IMR-90 (cell line): ENCODE results near the gene POM121. TPM values are rescaled to one million over a fixed set of nuclear protein-coding genes. Genes with fewer than 3 reads are reported as not detected.
"Not testable (repeated sequence)": the region's sequence is repeated elsewhere in the genome, so short reads cannot be mapped to it uniquely, and the experiment has no call there.

ENCODE experiments used
- ATAC-seq: fragments of 200-7000 bp; cut with Tn5 transposase; 2 replicates; pipeline ENCODE4 v1.9.1; 2020; ENCODE audit warnings: low read depth, mild to moderate bottlenecking, moderate library complexity
- BruUV-seq: library from RNA; stranded (reverse); fragments of 400-500 nt; replicated peaks from 2 replicates; lab custom pipeline; 2021; lab: Mats Ljungman, UMichigan
- CTCF ChIA-PET: fragments of 300-600 bp; formaldehyde crosslinking; extraction: SDS; loops from one replicate; lab custom pipeline; 2021; ENCODE audit warnings: antibody characterized with exemption; lab: Yijun Ruan, JAX
- POLR2A ChIA-PET: fragments of 300-600 bp; sonication (Branson Sonifier 250); formaldehyde crosslinking; loops from one replicate; lab custom pipeline; 2022; ENCODE audit warnings: antibody characterized with exemption; ENCODE audit not compliant: unreplicated experiment; lab: Charles Lee
- DNase-seq: peaks from one replicate; pipeline ENCODE4 v3.0.0; 2013
- H2AFZ ChIP-seq: replicated peaks from 2 replicates; pipeline ENCODE3; 2013; ENCODE audit warnings: low read length, mild to moderate bottlenecking; ENCODE audit not compliant: poor library complexity
- H2AK5ac ChIP-seq: 2 replicates; pipeline ENCODE4 v1.6.1; 2013; ENCODE audit warnings: low read depth, low read length, inconsistent platforms
- H2AK9ac ChIP-seq: replicated peaks from 2 replicates; pipeline ENCODE3; 2013; ENCODE audit warnings: mild to moderate bottlenecking, low read depth, low read length, moderate library complexity; ENCODE audit not compliant: poor library complexity
- H2BK120ac ChIP-seq: 2 replicates; pipeline ENCODE4 v1.6.1; 2013; ENCODE audit warnings: low read depth, low read length, inconsistent platforms
- H2BK15ac ChIP-seq: 3 replicates; pipeline ENCODE4 v1.6.1; 2013; ENCODE audit warnings: low read depth, low read length, inconsistent platforms
- H2BK20ac ChIP-seq: 2 replicates; pipeline ENCODE4 v1.6.1; 2013; ENCODE audit warnings: low read depth, mild to moderate bottlenecking, inconsistent platforms, low read length, moderate library complexity
- H2BK5ac ChIP-seq: 2 replicates; pipeline ENCODE4 v1.6.1; 2013; ENCODE audit warnings: mild to moderate bottlenecking, low read depth, low read length, inconsistent platforms; ENCODE audit not compliant: poor library complexity, severe bottlenecking
- H3K14ac ChIP-seq: replicated peaks from 2 replicates; pipeline ENCODE4 v1.6.1; 2013; ENCODE audit warnings: low read depth, low read length, inconsistent platforms
- H3K18ac ChIP-seq: 2 replicates; pipeline ENCODE4 v1.6.1; 2013; ENCODE audit warnings: low read depth, low read length, control low read depth
- H3K23ac ChIP-seq: 2 replicates; pipeline ENCODE4 v1.6.1; 2013; ENCODE audit warnings: low read depth, low read length, inconsistent platforms
- H3K27ac ChIP-seq: 2 replicates; pipeline ENCODE4 v1.5.1; 2013; ENCODE audit warnings: mild to moderate bottlenecking, control low read depth, low read length; ENCODE audit not compliant: insufficient read depth
- H3K27me3 ChIP-seq: 2 replicates; pipeline ENCODE4 v1.6.1; 2013; ENCODE audit warnings: low read length; ENCODE audit not compliant: control insufficient read depth, insufficient read depth
- H3K36me3 ChIP-seq: 2 replicates; pipeline ENCODE4 v1.6.1; 2013; ENCODE audit warnings: low read length, mixed read lengths; ENCODE audit not compliant: control insufficient read depth, insufficient read depth
- H3K4ac ChIP-seq: 2 replicates; pipeline ENCODE4 v1.6.1; 2013; ENCODE audit warnings: low read depth, low read length, inconsistent platforms
- H3K4me1 ChIP-seq: 2 replicates; pipeline ENCODE4 v1.6.1; 2013; ENCODE audit warnings: low read length, mixed read lengths; ENCODE audit not compliant: control insufficient read depth, insufficient read depth
- H3K4me2 ChIP-seq: 2 replicates; pipeline ENCODE4 v1.6.1; 2013; ENCODE audit warnings: low read depth, mild to moderate bottlenecking, control low read depth, low read length, moderate library complexity
- H3K4me3 ChIP-seq: 2 replicates; pipeline ENCODE4 v1.5.1; 2013; ENCODE audit warnings: low read depth, mild to moderate bottlenecking, control low read depth, low read length, moderate library complexity; ENCODE audit not compliant: insufficient read depth
- H3K56ac ChIP-seq: 2 replicates; pipeline ENCODE4 v1.6.1; 2013; ENCODE audit warnings: low read length, inconsistent platforms; ENCODE audit not compliant: insufficient read depth; ENCODE audit errors: extremely low read depth
- H3K79me1 ChIP-seq, 2 experiments: 2 replicates each; pipeline ENCODE4 v1.6.1; 2013; ENCODE audit warnings: low read length in 2 of 2, inconsistent platforms in 1 of 2, low read depth in 1 of 2
- H3K9ac ChIP-seq: 2 replicates; pipeline ENCODE4 v1.6.1; 2013; ENCODE audit warnings: low read depth, low read length, control low read depth
- H3K9me1 ChIP-seq: 2 replicates; pipeline ENCODE4 v1.6.1; 2013; ENCODE audit warnings: low read length, inconsistent platforms; ENCODE audit not compliant: insufficient read depth
- H3K9me3 ChIP-seq: 2 replicates; pipeline ENCODE4 v1.6.1; 2013; ENCODE audit warnings: low read length; ENCODE audit not compliant: control insufficient read depth, insufficient read depth
- H4K20me1 ChIP-seq: 2 replicates; pipeline ENCODE4 v1.6.1; 2013; ENCODE audit warnings: low read length, inconsistent platforms; ENCODE audit not compliant: insufficient read depth
- H4K5ac ChIP-seq: 2 replicates; pipeline ENCODE4 v1.6.1; 2013; ENCODE audit warnings: mild to moderate bottlenecking, low read depth, low read length, control low read depth
- H4K8ac ChIP-seq, 2 experiments: 2 replicates each; pipeline ENCODE4 v1.6.1; 2013; ENCODE audit warnings: low read depth in 2 of 2, low read length in 2 of 2, control low read depth in 1 of 2, inconsistent platforms in 1 of 2
- H4K91ac ChIP-seq: 2 replicates; pipeline ENCODE4 v1.6.1; 2013; ENCODE audit warnings: low read depth, low read length, inconsistent platforms; ENCODE audit not compliant: insufficient read depth
- WGBS, 2 experiments: methylation state at CpG; one replicate each; pipeline versions ENCODE4 v1.1.5 to v1.1.7; 2013; ENCODE audit warnings: missing lambda C conversion rate in 2 of 2; ENCODE audit not compliant: insufficient read length in 1 of 2; ENCODE audit errors: extremely low coverage in 2 of 2; 5-methylcytosine and 5-hydroxymethylcytosine counted together
- dilution Hi-C: fragments of 300-500 bp; cut with HindIII; formaldehyde crosslinking; loops from one replicate; pipeline ENCODE4 v1.14.3; 2018; ENCODE audit warnings: low sequenced_read_pairs; ENCODE audit not compliant: unreplicated experiment
- in situ Hi-C: fragments of 300-500 bp; cut with MboI; formaldehyde crosslinking; loops from 3 replicates; pipeline ENCODE4 v1.14.3; 2019; ENCODE audit warnings: low sequenced_read_pairs, inconsistent platforms, mixed read lengths
- intact Hi-C: fragments of 100-400 bp; cut with micrococcal nuclease; formaldehyde crosslinking; loops from 2 replicates; pipeline ENCODE4 v1.10.0; 2022
- polyA plus RNA-seq, 3 experiments: library from polyadenylated mRNA; depleted of rRNA; stranded (reverse); fragments of >200 nt; gene quantifications; 2 replicates each; pipeline ENCODE4 v1.2.3, GENCODE V29; 2012; ENCODE audit warnings: low replicate concordance in 1 of 3
- total RNA-seq: library from RNA; depleted of rRNA; stranded (reverse); fragments of >200 nt; gene quantifications from 2 replicates; pipeline ENCODE4 v1.2.3, GENCODE V29; 2012

POM121 gene
- total and polyA plus RNA-seq, 2 of the 4 experiments (the other 2 are of a cell fraction) = 1.8 to 15.5 TPM

DNA sequence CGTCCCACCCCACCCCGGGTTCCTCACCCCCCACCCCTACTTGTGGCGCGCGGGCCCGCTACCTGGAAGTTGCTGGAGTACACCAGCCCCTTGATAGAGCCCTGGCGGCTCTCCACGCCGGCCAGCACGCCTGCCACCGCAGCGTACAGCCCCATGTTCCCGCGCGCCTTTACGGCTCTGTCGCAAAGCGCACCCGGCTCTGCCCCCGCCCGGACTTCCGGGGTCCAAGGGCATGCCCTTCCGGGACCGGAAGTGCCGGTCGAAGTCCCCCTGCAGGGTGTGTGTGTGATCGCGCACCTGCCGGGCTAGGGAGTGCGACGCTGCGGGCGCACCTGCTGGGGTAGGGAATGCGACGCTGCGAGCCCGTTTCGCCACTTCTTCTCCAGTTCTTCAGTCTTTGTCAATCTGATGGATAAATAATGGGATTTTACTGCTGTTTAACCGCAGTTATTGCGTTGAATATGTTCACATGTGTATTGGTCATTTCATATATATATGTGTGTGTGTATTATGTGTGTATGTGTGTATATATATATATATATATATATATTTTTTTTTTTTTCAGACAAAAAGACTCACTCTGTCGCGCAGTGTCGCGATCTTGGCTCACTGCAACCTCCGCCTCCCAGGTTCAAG lies 29.8 kb downstream of the POM121 start:
- in situ Hi-C loops, dilution Hi-C loops: not testable (repeated sequence)

DNA sequence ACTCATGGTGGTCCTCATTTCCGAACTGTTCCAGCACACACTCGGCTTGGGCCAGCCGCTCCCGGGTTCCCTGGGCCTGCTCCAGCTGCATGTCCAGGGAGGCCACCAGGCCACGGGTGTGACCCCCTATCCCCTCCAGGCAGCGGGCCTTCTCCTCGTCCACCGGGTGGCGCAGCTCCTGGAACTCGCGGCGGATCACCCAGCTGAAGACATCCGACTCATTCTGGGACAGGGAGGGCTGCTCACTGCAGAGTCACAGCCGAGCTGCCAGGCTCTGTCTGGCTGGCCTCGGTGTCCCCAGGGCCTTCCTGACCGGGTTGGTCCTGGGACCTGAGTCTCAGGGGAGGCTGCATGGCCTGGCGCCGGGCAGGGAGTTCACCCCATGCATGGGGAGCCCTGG lies 35.1 kb downstream of the POM121 start:
- H3K4me3 ChIP-seq, H4K8ac ChIP-seq, H2BK120ac ChIP-seq, H2AK9ac ChIP-seq, CTCF ChIA-PET, H4K5ac ChIP-seq, H3K9ac ChIP-seq, dilution Hi-C loops, H3K79me1 ChIP-seq, H3K4me1 ChIP-seq, H2BK15ac ChIP-seq, DNase-seq, H3K18ac ChIP-seq, H3K4me2 ChIP-seq, H3K27ac ChIP-seq, POLR2A ChIA-PET, H2BK5ac ChIP-seq, H2BK20ac ChIP-seq, H3K14ac ChIP-seq, in situ Hi-C loops, H3K27me3 ChIP-seq, H2AFZ ChIP-seq, H3K36me3 ChIP-seq, intact Hi-C loops, H3K9me1 ChIP-seq, H3K9me3 ChIP-seq, BruUV-seq, H3K56ac ChIP-seq, H4K91ac ChIP-seq, H3K23ac ChIP-seq, H2AK5ac ChIP-seq, H3K4ac ChIP-seq, H4K20me1 ChIP-seq: not testable (repeated sequence)
- peak; percentile 74 for ATAC-seq
- no CpG with 5 or more reads among the region's 18 CpGs for WGBS, 2 experiments

More for the DNA sequence above, 29.8 kb downstream of the POM121 start:
- H3K36me3 ChIP-seq, H3K4me2 ChIP-seq, H3K4ac ChIP-seq, H2AK9ac ChIP-seq, H3K9me1 ChIP-seq, POLR2A ChIA-PET, H3K9ac ChIP-seq, H3K9me3 ChIP-seq, H2AFZ ChIP-seq, H3K27me3 ChIP-seq, H4K20me1 ChIP-seq, H2BK5ac ChIP-seq, intact Hi-C loops, H2BK15ac ChIP-seq, H4K91ac ChIP-seq, H2AK5ac ChIP-seq, H3K14ac ChIP-seq, H3K4me1 ChIP-seq, H4K5ac ChIP-seq, H3K56ac ChIP-seq, H2BK20ac ChIP-seq, H2BK120ac ChIP-seq, CTCF ChIA-PET, H3K18ac ChIP-seq, H3K79me1 ChIP-seq, DNase-seq, H4K8ac ChIP-seq, H3K23ac ChIP-seq, BruUV-seq, H3K27ac ChIP-seq: not testable (repeated sequence)
- H3K4me3 ChIP-seq = 0 out of 2 replicates have a peak overlapping the region, but pooled peaks have one; percentile 26
- peak; percentile 86 for ATAC-seq
- no CpG with 5 or more reads among the region's 45 CpGs for WGBS, 2 experiments
